Stimulated activated CD4-positive, alpha-beta T cell treated with anti-CD3 and anti-CD28 coated beads, Interleukin-1b, Interleukin-23, amount 100 ng/mL, for 1 hour (primary cell): Measurements from ENCODE around the gene NPTX1.
"Not testable (repeated sequence)": the region's sequence is repeated elsewhere in the genome, so short reads cannot be mapped to it uniquely, and the experiment has no call there.

Experiments used
- DNase-seq, 2 donors: peaks; one replicate each; pipeline ENCODE4 v3.0.0-alpha.2; 2020; ENCODE audit warnings: low read depth in 2 of 2

NPTX1 gene

GRCh38 chr17:80475910-80476876 lies at the start of gene NPTX1:
TSS of gene NPTX1 (minus strand) at chr17:80476607. CDS start at chr17:80476446, 161 bp downstream.
- DNase-seq, result no peak

- no peak for DNase-seq
These were observed 47.7 kb upstream of the NPTX1 start for GRCh38 chr17:80523956-80524712.

GRCh38 chr17:80523054-80523744 lies 46.8 kb upstream of the NPTX1 start:
- no peak for DNase-seq

GRCh38 chr17:80520810-80521455 lies 44.5 kb upstream of the NPTX1 start:
- DNase-seq, result no peak

GRCh38 chr17:80519091-80519781 lies 42.8 kb upstream of the NPTX1 start:
- no peak for DNase-seq

- DNase-seq, result no peak
These were observed 42.0 kb upstream of the NPTX1 start for GRCh38 chr17:80518392-80518791.

- no peak for DNase-seq
These were observed 41.2 kb upstream of the NPTX1 start for GRCh38 chr17:80517641-80518040.

- no peak for DNase-seq
These were observed 39.9 kb upstream of the NPTX1 start for GRCh38 chr17:80516171-80516932.

GRCh38 chr17:80513892-80514291 lies 37.5 kb upstream of the NPTX1 start:
- DNase-seq, result no peak

GRCh38 chr17:80513201-80513600 lies 36.8 kb upstream of the NPTX1 start:
- no peak for DNase-seq

- no peak for DNase-seq
These were observed 35.8 kb upstream of the NPTX1 start for GRCh38 chr17:80512233-80512632.

- no peak for DNase-seq
These were observed 35.1 kb upstream of the NPTX1 start for GRCh38 chr17:80511222-80512180.

GRCh38 chr17:80510772-80511171 lies 34.4 kb upstream of the NPTX1 start:
- no peak for DNase-seq

GRCh38 chr17:80510132-80510531 lies 33.7 kb upstream of the NPTX1 start:
- DNase-seq, result no peak

GRCh38 chr17:80509311-80509710 lies 32.9 kb upstream of the NPTX1 start:
- DNase-seq, result no peak

GRCh38 chr17:80507965-80508364 lies 31.6 kb upstream of the NPTX1 start:
- DNase-seq, result no peak

- DNase-seq, result not testable (repeated sequence)
These were observed 30.8 kb upstream of the NPTX1 start for GRCh38 chr17:80507177-80507576.

GRCh38 chr17:80504686-80505413 lies 28.4 kb upstream of the NPTX1 start:
- no peak for DNase-seq
